ENCODE data around the gene UBE2G2.

The UBE2G2 gene

GRCh38 chr21:44816761-44817505, 15.3 kb upstream of the UBE2G2 start:
- in situ Hi-C loops (cut with MboI; ENCODE audit: low sequenced_read_pairs), result no loop called here

- in situ Hi-C loops (cut with MboI; ENCODE audit: low sequenced_read_pairs), result no loop called here
Measured at GRCh38 chr21:44815852-44816628, 14.4 kb upstream of the UBE2G2 start.

GRCh38 chr21:44815225-44815624, 13.6 kb upstream of the UBE2G2 start:
- in situ Hi-C loops (cut with MboI; ENCODE audit: low sequenced_read_pairs), result no loop called here

- in situ Hi-C loops (cut with MboI; ENCODE audit: low sequenced_read_pairs), result no loop called here
Measured at GRCh38 chr21:44814498-44815023, 12.9 kb upstream of the UBE2G2 start.

GRCh38 chr21:44813727-44814126, 12.1 kb upstream of the UBE2G2 start:
- in situ Hi-C loops (cut with MboI; ENCODE audit: low sequenced_read_pairs), result no loop called here

GRCh38 chr21:44813149-44813548, 11.5 kb upstream of the UBE2G2 start:
- in situ Hi-C loops (cut with MboI; ENCODE audit: low sequenced_read_pairs), result no loop called here

GRCh38 chr21:44812640-44813039, 11.0 kb upstream of the UBE2G2 start:
- in situ Hi-C loops (cut with MboI; ENCODE audit: low sequenced_read_pairs), result no loop called here

GRCh38 chr21:44810779-44811178, 9.2 kb upstream of the UBE2G2 start:
- in situ Hi-C loops (cut with MboI; ENCODE audit: low sequenced_read_pairs), result no loop called here

GRCh38 chr21:44805859-44806258, 4.2 kb upstream of the UBE2G2 start:
- in situ Hi-C loops (cut with MboI; ENCODE audit: low sequenced_read_pairs), result no loop called here

- in situ Hi-C loops (cut with MboI; ENCODE audit: low sequenced_read_pairs), result no loop called here
Measured at GRCh38 chr21:44805226-44805625, 3.6 kb upstream of the UBE2G2 start.

GRCh38 chr21:44804762-44805161, 3.1 kb upstream of the UBE2G2 start:
- in situ Hi-C loops (cut with MboI; ENCODE audit: low sequenced_read_pairs), result no loop called here

GRCh38 chr21:44803651-44804050, 2.0 kb upstream of the UBE2G2 start:
- in situ Hi-C loops (cut with MboI; ENCODE audit: low sequenced_read_pairs), result no loop called here

- in situ Hi-C loops (cut with MboI; ENCODE audit: low sequenced_read_pairs), result no loop called here
Measured at GRCh38 chr21:44802396-44803153, 955 bp upstream of the UBE2G2 start.

GRCh38 chr21:44800971-44801467, 601 bp downstream of the UBE2G2 start:
- in situ Hi-C loops (cut with MboI; ENCODE audit: low sequenced_read_pairs), result no loop called here

- in situ Hi-C loops (cut with MboI; ENCODE audit: low sequenced_read_pairs), result no loop called here
Measured at GRCh38 chr21:44800103-44800502, 1.5 kb downstream of the UBE2G2 start.

GRCh38 chr21:44799646-44800045, 2.0 kb downstream of the UBE2G2 start:
- in situ Hi-C loops (cut with MboI; ENCODE audit: low sequenced_read_pairs), result no loop called here

- in situ Hi-C loops (cut with MboI; ENCODE audit: low sequenced_read_pairs), result no loop called here
Measured at GRCh38 chr21:44797775-44798174, 3.8 kb downstream of the UBE2G2 start.

GRCh38 chr21:44795342-44795741, 6.3 kb downstream of the UBE2G2 start:
- in situ Hi-C loops (cut with MboI; ENCODE audit: low sequenced_read_pairs), result no loop called here

- in situ Hi-C loops (cut with MboI; ENCODE audit: low sequenced_read_pairs), result no loop called here
Measured at GRCh38 chr21:44793592-44794374, 7.8 kb downstream of the UBE2G2 start.

All from hTERT RPE-1 (cell line).